ENCODE results near the gene CIC.

The CIC gene

DNA sequence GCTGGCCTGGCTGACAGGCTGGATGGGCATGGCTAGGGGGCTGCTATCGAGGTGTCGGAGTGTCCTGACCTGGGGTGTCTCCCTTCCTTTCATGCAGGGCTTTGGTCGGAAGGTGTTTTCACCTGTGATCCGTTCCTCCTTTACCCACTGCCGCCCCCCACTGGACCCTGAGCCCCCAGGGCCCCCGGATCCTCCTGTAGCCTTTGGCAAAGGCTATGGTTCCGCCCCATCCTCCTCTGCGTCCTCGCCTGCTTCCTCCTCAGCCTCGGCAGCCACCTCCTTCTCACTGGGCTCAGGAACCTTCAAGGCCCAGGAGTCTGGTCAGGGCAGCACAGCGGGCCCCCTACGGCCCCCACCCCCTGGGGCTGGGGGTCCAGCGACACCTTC lies 21.1 kb downstream of the CIC start:
- no peak for DNase-seq

DNA sequence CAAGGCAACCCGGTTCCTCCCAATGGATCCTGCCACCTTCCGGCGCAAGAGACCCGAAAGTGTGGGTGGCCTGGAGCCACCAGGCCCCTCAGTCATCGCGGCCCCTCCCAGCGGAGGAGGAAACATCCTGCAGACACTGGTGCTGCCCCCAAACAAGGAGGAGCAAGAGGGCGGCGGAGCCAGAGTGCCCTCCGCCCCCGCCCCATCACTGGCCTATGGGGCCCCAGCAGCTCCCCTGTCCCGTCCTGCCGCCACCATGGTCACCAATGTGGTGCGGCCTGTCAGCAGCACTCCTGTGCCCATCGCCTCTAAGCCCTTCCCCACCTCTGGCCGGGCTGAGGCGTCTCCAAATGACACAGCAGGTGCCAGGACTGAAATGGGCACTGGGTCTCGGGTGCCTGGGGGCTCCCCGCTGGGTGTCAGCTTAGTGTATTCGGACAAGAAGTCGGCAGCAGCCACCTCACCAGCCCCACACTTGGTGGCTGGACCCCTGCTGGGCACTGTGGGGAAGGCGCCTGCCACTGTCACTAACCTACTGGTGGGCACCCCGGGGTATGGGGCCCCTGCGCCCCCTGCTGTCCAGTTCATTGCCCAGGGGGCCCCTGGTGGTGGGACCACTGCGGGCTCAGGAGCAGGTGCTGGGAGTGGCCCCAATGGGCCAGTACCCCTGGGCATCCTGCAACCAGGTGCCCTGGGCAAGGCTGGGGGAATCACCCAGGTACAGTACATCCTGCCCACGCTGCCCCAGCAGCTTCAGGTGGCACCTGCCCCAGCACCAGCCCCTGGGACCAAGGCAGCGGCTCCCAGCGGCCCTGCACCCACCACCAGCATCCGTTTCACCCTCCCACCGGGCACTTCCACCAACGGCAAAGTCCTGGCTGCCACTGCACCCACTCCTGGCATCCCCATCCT lies 21.7 kb downstream of the CIC start:
- DNase-seq, result peak; percentile 65 to 70

DNA sequence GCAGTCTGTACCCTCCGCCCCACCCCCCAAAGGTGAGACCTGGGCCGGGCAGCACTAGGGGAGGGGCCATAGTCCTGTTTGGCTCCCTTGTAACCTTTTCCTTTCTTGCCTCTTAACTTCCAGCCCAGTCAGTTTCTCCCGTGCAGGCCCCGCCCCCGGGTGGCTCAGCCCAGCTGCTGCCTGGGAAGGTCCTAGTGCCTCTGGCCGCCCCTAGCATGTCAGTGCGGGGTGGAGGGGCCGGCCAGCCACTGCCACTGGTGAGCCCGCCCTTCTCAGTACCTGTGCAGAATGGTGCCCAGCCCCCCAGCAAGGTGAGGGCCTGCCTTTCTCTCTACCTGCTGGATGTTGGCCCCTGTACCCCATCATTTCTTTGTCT lies 22.4 kb downstream of the CIC start:
- no peak for DNase-seq

DNA sequence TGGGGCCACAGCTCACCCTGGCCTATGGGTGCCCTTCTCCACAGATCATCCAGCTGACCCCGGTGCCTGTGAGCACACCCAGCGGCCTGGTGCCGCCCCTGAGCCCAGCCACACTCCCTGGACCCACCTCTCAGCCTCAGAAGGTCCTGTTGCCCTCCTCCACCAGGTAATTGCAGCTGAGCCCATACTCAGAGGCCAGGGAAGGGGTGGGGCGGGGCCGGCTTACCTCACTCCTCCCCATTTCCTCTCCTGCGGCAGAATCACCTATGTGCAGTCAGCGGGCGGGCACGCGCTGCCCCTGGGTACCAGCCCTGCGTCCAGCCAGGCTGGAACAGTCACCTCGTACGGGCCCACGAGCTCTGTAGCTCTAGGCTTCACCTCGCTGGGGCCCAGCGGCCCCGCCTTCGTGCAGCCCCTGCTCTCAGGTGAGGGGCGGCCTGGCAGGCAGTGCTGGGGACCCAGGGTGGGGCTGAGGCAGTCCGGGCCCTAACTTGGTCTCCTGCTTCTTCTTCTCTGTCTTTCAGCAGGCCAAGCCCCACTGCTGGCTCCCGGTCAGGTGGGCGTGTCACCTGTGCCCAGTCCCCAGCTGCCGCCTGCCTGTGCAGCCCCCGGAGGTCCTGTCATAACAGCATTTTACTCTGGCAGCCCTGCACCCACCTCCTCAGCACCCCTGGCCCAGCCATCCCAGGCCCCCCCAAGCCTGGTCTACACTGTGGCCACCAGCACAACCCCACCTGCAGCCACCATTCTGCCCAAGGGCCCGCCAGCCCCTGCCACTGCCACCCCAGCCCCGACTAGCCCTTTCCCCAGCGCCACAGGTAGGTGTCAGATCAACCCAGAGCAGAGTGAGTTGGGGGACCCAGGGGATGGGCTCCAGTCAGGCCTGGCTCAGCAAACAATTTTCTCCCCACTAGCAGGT lies 23.2 kb downstream of the CIC start:
- DNase-seq, result no peak

GRCh38 chr19:42292963-42293362 lies 23.9 kb downstream of the CIC start:
- no peak for DNase-seq

- DNase-seq, result no peak
These were observed 24.5 kb downstream of the CIC start for GRCh38 chr19:42293540-42293939.

DNA sequence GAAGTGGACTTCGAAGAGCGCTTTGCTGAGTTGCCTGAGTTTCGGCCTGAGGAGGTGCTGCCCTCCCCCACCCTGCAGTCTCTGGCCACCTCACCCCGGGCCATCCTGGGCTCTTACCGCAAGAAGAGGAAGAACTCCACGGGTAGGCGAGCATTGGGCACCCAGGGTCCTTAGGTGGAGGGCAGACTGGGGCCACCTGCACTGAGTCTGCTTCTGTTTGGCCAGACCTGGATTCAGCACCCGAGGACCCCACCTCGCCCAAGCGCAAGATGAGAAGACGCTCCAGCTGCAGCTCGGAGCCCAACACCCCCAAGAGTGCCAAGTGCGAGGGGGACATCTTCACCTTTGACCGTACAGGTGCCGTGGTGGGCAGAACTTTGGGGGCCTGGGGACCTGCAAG lies 24.9 kb downstream of the CIC start:
- no peak for DNase-seq

- DNase-seq, result no peak
These were observed 25.6 kb downstream of the CIC start for GRCh38 chr19:42294471-42295137.

DNA sequence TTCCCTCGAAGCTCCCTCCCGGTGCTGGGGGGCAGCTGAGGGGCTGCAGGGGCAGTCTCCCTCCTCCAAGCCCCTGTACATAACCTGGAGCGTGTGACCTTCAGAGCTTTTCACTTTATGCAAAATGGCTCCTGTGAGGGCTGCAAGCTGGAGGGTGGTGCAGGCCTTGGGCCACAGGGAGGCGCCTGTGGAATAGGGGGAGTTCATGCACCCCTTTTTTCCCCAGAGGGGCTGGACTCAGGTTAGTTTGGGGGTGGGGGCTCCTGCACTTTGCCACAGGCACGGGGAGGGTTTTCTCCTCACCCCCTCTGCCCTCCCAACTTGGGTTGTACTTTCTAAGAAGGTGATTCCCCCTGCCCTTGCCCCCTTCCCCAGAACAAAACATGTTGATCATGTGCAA lies 26.3 kb downstream of the CIC start:
- no peak for DNase-seq

GRCh38 chr19:42295831-42296525 lies 26.9 kb downstream of the CIC start:
- DNase-seq, result peak; percentile 86 to 90

- DNase-seq, result no peak
These were observed 28.0 kb downstream of the CIC start for GRCh38 chr19:42297039-42297438.

- DNase-seq, result no peak
These were observed 32.7 kb downstream of the CIC start, which contains the start of gene PRR19 for GRCh38 chr19:42301646-42302203. Gene PRR19, plus strand, starts transcription at chr19:42302132. Its CDS starts 7,453 bp downstream, at chr19:42309585.

- no peak for DNase-seq
These were observed 34.0 kb downstream of the CIC start for GRCh38 chr19:42303101-42303464.

- DNase-seq, result no peak
These were observed 34.8 kb downstream of the CIC start for GRCh38 chr19:42303876-42304275.

DNA sequence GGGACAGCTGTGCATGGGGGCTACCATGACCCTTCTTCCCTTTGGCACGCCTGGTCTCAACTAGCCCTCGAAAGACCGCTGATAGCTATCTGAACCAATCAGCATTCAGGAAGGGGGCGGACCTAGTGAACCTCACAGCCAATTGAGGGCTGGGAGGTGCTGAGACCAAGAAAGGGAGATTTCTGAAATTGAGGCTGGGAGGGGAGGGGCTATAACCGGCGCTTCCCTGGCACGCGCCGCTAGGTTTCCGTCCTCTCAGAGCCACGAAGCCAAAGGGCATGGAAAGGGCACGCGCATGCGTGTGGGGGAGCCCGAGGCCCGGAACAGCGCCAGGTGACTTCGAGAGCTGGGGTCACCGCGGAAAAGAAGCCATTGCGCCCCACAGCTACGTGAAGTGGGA lies 37.6 kb downstream of the CIC start:
- DNase-seq, result peak in 1 of 2 donors; percentile 37

DNA sequence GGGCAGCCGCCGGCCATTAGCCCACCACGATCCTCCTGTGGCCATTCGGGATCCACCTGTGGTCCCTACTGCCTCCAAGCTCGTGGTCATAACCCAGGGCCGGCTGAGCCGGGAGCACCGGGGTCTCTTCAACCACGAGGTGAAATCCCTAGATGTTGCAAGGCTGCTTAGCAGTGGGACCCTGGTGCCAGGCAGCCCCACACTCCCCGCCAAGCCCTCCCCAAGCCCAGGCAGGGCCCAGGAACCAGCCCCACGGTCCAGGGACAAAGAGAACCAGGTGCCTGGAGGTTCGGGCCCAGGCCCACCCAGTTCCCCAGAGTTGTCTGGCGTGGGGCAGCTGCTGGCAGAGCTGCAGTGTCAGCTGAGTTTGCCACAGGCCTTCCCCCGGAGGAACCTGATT lies 40.6 kb downstream of the CIC start:
- no peak for DNase-seq

GRCh38 chr19:42311657-42312056 lies 42.6 kb downstream of the CIC start:
- DNase-seq, result no peak

DNA sequence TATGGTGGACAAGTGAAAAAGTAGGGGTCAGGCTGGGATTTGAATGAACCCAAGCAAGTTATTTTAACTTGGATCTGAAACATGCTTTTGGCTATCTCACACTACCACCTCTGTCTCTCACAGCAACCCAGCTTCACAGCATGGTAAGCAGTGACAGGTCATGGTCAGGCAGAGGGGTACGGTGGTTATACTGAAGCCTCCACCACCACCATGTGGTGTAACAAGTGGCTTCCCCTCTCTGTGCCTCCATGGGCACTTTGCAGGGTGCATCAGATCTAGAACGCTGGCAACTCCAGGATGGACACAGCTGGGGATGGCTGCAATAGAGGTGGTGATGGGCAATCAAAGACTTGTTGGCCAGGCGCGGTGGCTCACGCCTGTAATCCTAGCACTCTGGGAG lies 43.3 kb downstream of the CIC start:
- no peak for DNase-seq

GRCh38 chr19:42313096-42313839 lies 44.2 kb downstream of the CIC start, which contains the start of gene TMEM145:
Gene TMEM145, plus strand, starts transcription at chr19:42313309. Its CDS starts 68 bp downstream, at chr19:42313377.
- peak; percentile 33 to 42 for DNase-seq

DNA sequence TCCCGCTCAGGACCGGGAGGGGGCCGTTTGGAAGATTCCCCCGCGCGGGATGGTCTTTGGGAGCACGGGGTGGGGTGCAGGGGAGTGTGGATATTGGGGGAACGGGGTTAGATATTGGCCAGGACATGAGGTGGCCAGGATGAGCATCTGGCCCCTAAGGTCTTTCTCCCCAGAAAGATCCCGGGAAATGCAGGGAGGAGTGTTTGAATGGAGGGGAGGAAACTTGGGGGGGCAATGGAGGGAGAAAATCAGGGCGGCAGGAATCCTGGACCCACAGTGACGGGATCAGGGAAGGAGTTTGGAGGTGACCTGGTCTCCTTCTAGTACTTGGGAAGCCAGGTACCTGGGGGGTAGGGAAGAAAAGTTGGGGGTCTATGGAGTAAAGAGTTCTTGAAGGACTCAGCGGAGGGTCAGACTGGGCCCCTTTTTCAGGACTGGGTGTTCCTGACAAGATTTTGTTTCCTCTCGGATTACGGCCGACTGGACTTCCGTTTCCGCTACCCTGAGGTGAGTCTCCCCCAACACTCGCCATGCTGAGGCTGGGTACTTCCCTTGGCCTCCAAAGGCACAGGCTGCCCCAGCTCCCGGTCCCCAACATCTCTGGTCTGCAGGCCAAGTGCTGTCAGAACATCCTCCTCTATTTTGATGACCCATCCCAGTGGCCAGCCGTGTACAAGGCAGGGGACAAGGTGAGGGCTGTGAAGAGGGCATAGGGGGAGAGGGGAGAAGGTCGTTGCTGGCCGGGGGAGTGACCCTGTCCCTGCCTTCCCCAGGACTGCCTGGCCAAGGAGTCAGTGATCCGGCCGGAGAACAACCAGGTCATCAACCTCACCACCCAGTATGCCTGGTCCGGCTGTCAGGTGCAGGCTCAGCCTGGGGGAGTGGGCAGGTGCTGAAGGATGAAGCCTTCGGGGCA lies 45.0 kb downstream of the CIC start:
- DNase-seq, result no peak

Data from CD4-positive, alpha-beta T cell treated with Interleukin-1 beta for 1 hour (primary cell).